GM21528 (cell line): ENCODE data around the gene RING1.
"Not testable (repeated sequence)": the region's sequence is repeated elsewhere in the genome, so short reads cannot be mapped to it uniquely, and the experiment has no call there.

Experiments
- ATAC-seq: cut with Tn5 transposase; IDR thresholded peaks from one replicate; pipeline ENCODE4 v1.9.1; 2021; ENCODE audit warnings: mild to moderate bottlenecking, moderate library complexity; ENCODE audit not compliant: unreplicated experiment, low FRiP score

RING1 gene

DNA sequence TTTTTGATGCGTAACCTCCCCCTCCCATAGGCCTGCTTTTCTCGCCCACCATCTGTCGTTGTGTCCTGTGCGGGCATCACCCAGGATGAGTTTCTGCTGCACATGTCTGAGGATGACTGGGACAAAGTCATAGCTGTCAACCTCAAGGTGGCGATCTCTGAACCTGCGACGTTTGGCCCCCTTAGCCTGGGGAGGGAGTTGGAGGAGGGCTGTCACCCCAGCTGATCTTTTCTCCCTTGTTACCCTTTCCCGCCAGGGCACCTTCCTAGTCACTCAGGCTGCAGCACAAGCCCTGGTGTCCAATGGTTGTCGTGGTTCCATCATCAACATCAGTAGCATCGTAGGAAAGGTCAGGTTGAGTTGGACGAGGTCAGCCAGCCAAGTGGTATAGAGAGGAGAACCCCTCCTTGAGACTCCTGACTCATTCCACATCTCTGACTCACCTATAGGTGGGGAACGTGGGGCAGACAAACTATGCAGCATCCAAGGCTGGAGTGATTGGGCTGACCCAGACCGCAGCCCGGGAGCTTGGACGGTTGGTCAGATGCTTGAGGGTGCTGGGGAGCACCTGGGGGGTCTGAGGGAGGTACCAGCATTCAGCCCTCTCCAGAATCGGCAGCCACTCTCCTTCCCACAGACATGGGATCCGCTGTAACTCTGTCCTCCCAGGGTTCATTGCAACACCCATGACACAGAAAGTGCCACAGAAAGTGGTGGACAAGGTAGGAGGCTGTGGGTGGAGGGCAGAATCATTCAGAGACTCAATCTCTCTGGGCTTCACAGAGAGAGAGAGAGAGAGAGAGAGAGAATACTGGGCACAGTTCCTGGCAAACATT lies 2.9 kb upstream of the RING1 start:
- no peak for ATAC-seq

DNA sequence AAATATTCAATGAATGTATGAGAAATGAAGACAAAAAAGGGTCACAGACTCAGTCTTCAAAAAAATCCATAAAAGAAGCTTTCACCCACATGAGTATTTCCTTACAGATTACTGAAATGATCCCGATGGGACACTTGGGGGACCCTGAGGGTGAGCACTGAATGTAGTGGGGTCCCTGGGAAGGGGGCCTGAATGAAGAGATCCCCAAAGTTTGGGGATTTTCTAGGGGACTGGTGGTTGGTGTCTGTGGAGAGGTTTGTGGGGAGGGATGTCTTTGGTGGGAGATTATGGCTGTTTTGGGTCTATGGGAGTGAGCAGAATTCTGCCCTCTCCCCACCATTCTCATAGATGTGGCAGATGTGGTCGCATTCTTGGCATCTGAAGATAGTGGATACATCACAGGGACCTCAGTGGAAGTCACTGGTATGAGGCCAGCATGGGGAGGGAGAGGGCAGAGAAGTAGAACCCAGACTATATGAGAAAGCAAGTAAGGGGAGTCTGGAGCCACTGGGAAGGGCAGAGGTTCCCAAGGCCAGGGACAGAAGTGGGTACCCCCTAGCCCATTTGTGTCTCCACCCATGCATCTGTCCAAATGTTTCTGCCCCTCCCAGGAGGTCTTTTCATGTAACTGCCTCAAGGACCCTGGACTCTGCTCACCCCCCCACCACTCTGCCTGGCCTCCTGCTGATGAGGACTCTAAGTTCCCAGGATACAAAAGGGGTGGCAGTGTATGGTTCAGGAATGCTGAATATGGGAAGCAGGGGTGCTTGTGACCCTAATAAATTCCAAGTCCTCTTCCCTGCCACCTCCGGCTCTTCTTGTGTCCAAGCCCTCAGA lies 2.1 kb upstream of the RING1 start:
- ATAC-seq, result no peak

DNA sequence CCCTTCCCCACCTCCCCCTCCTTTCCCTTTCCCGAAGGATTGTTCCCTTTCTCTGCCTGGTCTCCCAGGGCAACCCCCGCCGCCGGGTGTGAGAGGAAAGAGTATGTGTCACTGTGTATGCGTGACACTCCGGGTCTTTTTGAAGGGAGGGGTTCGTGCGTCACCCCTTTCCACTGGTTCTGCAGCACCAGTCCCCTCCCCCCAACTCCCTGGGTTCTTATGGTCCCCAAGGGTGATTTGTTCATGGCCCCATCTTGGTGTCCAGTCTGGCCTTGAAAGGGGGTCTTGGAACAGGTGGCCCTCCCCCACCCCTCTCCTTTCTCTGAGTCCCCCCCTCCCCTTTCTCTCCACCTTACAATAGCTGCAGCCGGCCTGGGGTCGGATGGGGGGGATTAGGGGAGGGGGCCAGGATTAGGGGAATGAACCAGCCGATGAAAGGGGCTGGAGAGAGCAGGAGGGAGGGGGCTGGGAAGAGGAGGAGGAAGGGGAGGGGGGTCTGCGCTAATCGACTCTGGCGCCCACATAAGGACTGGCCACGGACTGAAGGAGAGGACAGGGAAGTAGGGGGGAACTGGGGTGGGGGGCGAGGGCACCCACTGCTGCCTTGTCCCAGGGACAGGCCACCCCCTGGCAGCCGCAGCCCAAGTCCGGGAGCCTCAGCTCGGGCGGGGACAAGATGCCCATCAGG lies 1.3 kb upstream of the RING1 start:
- no peak for ATAC-seq

DNA sequence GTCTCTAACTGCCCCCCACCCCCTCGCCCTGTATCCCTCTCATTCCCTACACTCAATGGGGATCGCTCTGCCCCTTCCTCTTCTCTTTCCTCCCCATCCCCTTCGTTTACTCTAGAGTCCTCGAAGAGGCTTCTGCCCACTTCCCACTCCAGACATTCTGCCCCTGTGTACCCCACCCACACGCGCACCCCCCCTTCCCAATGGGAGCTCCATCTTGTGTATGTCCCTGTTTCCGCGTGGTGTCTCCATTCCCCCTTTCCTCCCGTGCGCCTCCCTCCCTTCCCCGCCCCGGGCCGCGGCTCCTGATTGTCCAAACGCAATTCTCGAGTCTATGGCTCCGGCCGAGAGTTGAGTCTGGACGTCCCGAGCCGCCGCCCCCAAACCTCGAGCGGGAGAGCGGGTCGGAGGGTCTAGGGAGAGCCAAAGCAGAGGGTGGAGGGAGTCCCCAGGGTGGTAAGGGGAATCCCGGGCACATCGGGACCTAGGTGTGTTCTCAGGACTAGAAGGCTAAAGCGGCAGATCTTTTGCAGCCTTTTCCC lies 679 bp upstream of the RING1 start:
- ATAC-seq, result no peak

DNA sequence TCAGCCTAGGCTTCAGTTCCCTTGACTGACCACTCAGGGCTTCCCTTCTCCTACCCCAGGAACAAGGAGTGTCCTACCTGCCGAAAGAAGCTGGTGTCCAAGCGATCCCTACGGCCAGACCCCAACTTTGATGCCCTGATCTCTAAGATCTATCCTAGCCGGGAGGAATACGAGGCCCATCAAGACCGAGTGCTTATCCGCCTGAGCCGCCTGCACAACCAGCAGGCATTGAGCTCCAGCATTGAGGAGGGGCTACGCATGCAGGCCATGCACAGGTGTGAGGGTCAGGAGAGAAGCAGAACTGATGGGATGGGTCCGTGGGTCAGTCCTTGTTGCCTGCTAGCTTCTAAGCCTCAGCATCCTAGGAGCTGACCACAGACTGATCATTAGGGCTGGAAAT lies 1.6 kb downstream of the RING1 start:
- ATAC-seq, result no peak

DNA sequence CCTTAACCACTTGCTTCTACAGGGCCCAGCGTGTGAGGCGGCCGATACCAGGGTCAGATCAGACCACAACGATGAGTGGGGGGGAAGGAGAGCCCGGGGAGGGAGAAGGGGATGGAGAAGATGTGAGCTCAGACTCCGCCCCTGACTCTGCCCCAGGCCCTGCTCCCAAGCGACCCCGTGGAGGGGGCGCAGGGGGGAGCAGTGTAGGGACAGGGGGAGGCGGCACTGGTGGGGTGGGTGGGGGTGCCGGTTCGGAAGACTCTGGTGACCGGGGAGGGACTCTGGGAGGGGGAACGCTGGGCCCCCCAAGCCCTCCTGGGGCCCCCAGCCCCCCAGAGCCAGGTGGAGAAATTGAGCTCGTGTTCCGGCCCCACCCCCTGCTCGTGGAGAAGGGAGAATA lies 2.8 kb downstream of the RING1 start:
- no peak for ATAC-seq

DNA sequence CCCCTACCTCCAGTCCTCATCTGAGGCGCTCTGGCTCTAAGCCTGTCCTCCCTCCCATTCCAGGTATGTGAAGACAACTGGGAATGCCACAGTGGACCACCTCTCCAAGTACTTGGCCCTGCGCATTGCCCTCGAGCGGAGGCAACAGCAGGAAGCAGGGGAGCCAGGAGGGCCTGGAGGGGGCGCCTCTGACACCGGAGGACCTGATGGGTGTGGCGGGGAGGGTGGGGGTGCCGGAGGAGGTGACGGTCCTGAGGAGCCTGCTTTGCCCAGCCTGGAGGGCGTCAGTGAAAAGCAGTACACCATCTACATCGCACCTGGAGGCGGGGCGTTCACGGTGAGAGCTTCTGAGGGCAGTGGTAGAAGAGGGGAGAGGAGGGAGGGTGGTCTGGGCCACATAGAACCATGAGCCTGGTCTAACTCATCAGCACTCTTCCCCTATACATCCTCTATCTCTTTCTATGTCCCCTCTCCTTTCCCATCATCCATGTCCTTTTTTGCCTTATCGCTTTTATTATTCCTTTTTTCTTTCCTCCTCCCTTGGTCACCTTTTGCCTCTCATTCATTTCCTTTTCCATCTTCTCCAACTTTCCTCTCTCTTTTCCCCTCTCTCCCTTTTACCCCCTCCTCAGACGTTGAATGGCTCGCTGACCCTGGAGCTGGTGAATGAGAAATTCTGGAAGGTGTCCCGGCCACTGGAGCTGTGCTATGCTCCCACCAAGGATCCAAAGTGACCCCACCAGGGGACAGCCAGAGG lies 3.5 kb downstream of the RING1 start:
- no peak for ATAC-seq

DNA sequence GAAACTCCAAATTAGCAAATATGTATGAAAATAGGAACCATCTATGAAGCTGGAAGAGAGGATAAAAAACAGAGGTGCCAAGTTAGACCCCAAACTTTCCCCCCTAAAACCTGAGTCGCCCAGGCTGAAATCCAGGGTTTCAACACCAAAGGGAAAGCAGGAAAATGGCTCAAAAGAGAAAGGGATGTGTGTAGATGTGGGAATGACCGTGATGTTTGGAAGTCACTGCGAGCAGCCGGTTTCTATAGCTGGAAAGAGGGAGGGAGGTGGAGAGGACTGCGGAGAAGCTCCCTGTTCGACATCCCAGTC lies 4.5 kb downstream of the RING1 start:
- ATAC-seq, result no peak

DNA sequence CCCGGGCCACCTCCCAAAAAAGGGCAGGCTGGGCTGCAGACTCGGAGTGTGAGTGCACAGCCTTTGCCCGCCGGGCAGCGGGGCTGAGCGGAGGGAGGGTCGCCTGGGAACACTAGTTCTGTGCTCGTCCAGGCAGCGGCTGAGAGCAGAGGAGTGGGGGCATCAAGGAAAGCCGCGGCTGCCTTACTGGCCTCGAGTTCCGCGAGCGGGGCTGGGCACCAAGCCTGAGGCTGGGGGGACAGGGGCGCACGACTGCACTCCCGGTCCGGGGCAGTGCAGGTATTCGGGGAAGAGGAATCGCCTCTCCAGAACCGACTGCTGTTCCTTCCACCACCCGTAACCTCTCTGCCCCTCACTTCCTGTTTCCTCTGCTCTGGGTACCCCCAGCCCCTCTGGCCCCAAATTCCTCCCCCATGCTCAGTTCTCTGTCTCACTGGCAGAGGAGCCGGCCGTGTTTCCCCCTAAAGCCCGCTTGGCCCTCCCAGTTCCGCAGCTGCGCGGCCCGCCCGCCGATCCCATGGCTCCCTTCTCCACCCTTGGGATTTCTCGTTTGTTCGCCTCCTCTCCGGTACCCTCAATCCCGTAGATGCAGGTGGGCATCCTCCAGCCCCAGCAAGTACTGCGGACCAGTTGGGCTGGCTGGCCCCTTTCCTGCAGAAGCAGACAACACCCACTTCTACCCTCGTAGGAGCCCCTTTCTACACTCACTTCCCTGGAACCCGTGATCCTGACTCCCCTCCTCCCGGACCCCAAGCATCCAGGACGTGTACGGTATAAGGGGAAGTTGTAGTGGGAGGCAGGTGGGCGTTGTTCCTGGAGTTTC lies 5.1 kb downstream of the RING1 start:
- ATAC-seq, result no peak

DNA sequence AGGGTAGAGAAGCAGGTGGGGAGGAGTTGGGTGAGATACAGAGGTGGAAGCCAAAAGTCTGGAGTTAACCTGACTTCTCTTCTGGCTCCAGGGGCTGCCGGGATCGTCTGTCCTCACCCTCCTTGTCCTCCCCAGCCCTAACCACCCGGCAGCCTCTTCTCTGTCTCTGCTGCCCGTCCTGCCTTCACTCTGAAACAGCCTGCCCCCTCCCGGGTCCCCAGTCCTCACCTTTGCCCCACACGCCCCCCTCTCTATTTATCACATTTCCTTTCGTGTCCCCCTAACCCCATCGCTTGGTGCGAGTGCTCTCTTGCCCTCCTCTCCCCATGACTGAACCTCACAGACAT lies 5.7 kb downstream of the RING1 start:
- ATAC-seq, result no peak

DNA sequence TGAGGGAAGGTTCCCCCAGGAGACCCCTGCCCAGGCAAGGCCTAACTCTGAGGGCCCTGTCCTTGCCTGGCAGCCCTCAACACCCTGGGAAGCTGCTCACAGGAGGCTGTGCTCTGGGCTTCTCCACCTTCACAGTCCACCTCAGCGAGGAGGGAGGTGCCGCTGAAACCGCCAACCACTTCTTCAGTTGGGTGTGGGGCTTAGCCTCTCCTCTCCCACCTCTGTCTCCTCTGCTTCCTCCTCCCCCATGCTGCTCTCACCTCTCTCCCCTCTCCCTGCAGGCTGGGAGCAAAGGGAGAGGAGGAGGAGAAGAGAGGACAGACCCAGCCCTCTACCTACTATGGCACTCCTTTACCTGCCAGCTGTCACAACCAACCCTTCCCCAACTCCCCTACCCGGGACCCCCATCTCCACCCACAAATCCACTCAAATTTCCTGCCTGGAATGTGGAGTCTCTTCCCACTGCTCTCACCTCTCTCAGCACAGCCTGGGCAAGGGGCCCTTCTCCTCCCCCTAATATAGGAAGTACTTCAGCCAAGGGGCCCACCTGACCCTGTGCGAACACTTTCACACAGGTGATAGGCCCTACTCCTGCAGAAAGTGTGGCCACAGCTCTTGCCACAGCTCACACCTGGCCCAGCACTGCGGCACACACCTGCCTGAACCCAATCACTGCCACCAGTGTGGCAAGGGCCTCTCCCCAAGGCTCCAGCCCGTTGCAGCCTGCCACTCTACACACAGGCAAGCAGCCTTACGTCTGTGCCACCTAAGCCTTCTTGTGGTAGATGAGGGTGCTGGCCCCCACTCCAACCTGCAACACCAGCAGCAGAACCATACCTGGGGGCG lies 7.2 kb downstream of the RING1 start:
- ATAC-seq, result no peak

DNA sequence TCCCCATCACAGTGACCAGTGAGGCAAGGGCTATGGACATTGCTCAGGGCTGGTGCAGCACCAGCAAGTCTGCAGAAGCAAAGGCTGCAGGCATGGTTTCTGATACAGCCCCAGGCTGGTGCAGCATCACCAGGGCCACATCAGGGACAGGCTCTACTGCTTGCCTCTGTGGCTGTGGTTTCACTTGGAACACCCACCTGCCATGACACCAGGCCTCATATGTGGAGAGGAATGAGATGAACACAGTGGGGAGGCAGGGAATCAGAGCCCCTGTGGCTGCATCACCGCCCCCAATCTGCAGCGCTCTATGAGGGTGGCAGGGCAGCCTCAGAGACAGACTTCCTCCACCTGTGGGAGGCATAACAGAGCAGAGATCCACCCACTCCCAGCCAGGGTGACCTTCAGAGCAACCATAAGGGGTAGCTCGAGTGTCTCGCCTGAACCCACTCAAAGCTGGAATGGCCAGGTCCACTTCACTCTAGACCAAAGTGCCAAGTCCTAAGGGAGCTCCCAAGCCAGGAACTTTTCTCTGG lies 7.9 kb downstream of the RING1 start:
- no peak for ATAC-seq

DNA sequence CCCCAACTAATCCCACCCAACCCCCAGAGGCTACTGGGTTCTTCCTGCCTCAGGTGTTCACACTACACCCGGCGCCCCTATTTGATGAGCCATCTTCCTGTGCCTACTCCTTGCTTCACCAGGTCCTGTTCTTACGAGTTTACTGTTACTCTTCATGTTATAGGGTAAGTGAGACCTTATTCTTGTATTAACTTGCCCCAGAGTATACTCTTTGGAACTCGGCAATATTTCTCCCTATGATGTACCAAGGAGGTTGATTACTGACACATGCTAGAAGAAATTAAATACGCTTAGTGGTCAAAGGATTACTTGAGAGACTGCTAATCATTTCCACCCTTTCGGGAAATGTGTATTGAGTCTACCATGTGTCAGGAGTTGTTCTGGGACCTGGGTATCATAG lies 8.9 kb downstream of the RING1 start:
- no peak for ATAC-seq

DNA sequence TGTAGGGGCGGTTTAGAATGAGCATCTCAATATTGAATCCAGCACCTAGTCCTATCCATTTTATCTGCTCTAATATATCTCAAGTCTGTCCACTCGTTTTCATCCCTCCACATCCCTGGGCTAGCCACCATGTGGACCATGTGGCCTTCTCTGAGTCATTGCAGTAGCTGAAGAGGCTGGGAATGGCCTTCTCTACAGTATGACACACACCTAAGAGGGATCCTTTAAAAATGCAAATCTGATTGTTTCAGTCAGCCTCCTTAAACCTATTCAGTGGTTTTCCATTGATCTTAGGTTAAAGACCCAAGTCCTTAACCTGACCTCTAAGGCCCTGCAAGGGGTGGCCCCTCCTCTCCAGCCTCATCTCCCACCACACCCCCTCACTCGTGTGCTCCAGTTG lies 9.4 kb downstream of the RING1 start:
- ATAC-seq, result no peak

DNA sequence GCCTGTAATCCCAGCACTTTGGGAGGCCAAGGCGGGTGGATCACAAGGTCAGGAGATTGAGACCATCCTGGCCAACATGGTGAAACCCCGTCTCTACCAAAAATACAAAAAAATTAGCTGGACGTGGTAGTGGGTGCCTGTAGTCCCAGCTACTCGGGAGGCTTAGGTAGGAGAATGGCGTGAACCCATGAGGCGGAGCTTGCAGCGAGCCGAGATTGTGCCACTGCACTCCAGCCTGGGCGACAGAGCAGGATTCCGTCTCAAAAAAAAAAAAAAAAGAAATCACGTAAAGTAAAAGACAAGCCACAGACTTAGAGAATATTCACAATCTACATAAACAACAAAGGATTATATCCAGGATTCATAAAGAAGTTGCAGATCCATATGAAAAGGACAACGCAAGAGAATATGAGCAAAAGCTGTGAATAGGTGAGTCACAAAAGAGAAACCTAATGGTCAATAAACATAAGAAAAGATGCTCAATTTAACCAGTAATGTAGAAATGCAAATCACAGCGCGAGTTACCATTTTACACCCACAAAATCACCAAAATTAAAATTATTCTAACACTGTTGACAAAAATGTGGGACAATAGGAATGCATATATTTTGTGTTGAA lies 18.3 kb downstream of the RING1 start:
- not testable (repeated sequence) for ATAC-seq

DNA sequence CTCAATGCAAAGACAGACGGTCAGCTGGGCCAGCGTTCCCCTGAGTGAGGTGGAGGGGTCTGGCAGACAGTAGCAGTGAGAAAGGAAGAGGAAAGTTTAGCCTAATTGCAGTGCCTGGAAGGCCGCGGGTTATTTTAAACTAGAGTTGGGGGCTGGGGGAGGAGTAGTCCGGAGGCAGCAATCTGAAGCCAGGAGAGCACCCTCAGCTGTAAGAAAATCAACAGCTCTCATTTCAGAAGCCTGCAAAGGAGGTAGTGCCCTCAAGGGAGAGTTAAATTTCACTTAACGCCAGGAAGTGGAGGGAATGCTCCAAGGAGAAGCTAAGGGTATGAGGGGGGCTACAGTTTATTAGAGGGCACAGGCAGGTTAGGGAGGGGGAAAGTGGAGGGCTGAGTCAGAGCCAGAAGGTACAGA lies 26.9 kb downstream of the RING1 start:
- no peak for ATAC-seq

DNA sequence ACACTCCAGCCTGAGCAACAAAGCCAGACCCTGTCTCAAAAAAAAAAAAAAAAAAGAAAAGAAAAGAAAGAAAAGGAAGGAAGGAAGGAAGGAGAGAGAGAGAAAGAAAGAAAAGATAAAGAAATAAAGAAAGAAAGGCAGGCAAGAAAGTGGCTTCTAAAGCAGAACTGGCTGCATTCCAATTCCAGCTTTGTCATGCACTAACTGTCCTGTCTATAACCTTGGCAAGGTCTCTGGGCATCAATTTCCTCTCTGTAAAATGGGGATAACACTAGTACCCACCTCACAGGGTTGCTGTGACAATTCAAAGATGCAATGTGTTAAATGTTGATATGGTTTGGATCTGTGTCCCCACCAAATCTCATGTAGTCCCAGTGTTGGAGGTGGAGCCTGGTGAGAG lies 28.0 kb downstream of the RING1 start:
- no peak for ATAC-seq

DNA sequence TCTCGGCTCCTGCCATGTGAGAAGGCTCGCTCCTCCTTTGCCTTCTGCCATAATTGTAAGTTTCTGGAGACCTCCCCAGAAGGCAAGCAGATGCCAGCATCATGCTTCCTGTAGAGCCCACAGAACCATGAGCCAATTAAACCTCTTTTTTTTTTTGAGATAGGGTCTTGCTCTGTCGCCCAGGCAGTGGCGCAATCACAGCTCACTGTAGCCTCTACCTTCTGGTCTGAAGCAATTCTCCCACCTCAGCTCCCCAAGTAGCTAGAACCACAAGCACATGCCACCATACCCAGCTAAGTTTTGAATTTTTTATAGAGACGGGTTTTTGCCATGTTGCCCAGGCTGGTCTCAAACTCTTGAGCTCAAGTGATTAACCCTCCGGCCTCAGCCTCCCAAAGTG lies 28.6 kb downstream of the RING1 start:
- ATAC-seq, result no peak
